Psoas muscle (tissue), 8 donors: ENCODE data around the gene ABCE1. TPM values are rescaled to one million over a fixed set of nuclear protein-coding genes. Genes with fewer than 3 reads are reported as not detected.

Experiments used
- ATAC-seq, 4 donors: fragments of 200-7000 bp; cut with Tn5 transposase; one replicate each; pipeline ENCODE4 v1.9.1; 2020; ENCODE audit warnings: moderate library complexity in 3 of 4, mild to moderate bottlenecking in 2 of 4
- DNase-seq, 2 donors: peaks; one replicate each; pipeline ENCODE4 v3.0.0-alpha.2; 2020
- H3K27ac ChIP-seq: fragments of 200-600 bp; one replicate; pipeline ENCODE4 v1.8.0; 2022
- H3K27me3 ChIP-seq, 3 donors: fragments of 200-600 bp in 1 of 3; one replicate each; pipeline versions ENCODE4 v1.6.1 to v1.8.0; 2013 to 2022; ENCODE audit warnings: low read length in 2 of 3, mild to moderate bottlenecking in 2 of 3, moderate library complexity in 1 of 3; ENCODE audit not compliant: insufficient read depth in 3 of 3
- H3K36me3 ChIP-seq, 2 donors: fragments of 200-600 bp in 1 of 2; one replicate each; pipeline versions ENCODE4 v1.6.1 to v1.8.0; 2013 to 2022; ENCODE audit warnings: low read depth in 1 of 2, mild to moderate bottlenecking in 1 of 2, moderate library complexity in 1 of 2; ENCODE audit not compliant: insufficient read depth in 1 of 2
- H3K4me1 ChIP-seq: fragments of 200-600 bp; one replicate; pipeline ENCODE4 v1.8.0; 2022
- H3K4me3 ChIP-seq: fragments of 200-600 bp; one replicate; pipeline ENCODE4 v1.8.0; 2022; ENCODE audit warnings: mild to moderate bottlenecking
- H3K9me3 ChIP-seq: fragments of 200-600 bp; one replicate; pipeline ENCODE4 v1.8.0; 2022
- WGBS, 3 donors: extraction: QIAGEN DNeasy Blood & Tissue Kit; methylation state at CpG; one replicate each; pipeline versions ENCODE4 v1.1.6 to v1.1.7; 2013; 5-methylcytosine and 5-hydroxymethylcytosine counted together
- intact Hi-C, 2 donors: fragments of 100-400 bp; cut with DNase I; formaldehyde crosslinking; loops; one replicate each; pipeline versions ENCODE4 v1.11.0 to v1.14.2; 2022
- polyA plus RNA-seq, 3 donors: library from polyadenylated mRNA; stranded (reverse); fragments of 200-250 nt; gene quantifications; one replicate each; pipeline ENCODE4 v1.2.3, GENCODE V29; 2013
- total RNA-seq, 4 donors: library from RNA; stranded (reverse); fragmentation: NEBNext Ultra II Directional in 2 of 4; extraction: Animal tissue kit (Norgen Biotek cat#: 25700) in 2 of 4; gene quantifications; one replicate each; pipeline versions ENCODE4 v1.2.1 to v1.2.4, GENCODE V29; 2021 to 2023
- TF ChIP-seq, protein P1 (sequence below): fragments of 200-600 bp; IDR thresholded peaks from one replicate; pipeline ENCODE4 v1.8.0; 2022; ENCODE audit warnings: antibody characterized with exemption
- donor health status: healthy with polysubstance abuse.
- donor health status: DM: no; HTN: no; CAD: no; lungs with moderate emphysema.
- donor health status: Bipolar disorder and iron deficiency.
- donor health status: healthy.
- donor health status: DM: yes; HTN: yes; CAD: no.
- donor health status: DM: no; HTN: no; CAD: no.
- donor health status: DM: no; HTN: no; CAD: no.
- donor health status: DM: yes; HTN: yes; CAD: no.

ABCE1 gene
- total and polyA plus RNA-seq, 7 donors, result 25.9 to 75.0 (median 58.8) TPM

GRCh38 chr4:145056325-145057130 is 41.6 kb upstream of the ABCE1 start:
- Histone ChIP-seq H3K27me3 (no peaks in the 10 kb centered on the region), H3K36me3 (no peaks in the 10 kb centered on the region), H3K9me3 (no peaks in the 10 kb centered on the region), H3K27ac (no peak overlapping the region), H3K4me3 (no peak overlapping the region), H3K4me1 (no peaks in the 10 kb centered on the region)
- no peak for ATAC-seq
- WGBS, 3 donors, result 96 to 98% (median 96%) methylated on average over 6 of the region's 6 CpGs
- DNase-seq, result no peak
- TF ChIP-seq, protein P1, sequence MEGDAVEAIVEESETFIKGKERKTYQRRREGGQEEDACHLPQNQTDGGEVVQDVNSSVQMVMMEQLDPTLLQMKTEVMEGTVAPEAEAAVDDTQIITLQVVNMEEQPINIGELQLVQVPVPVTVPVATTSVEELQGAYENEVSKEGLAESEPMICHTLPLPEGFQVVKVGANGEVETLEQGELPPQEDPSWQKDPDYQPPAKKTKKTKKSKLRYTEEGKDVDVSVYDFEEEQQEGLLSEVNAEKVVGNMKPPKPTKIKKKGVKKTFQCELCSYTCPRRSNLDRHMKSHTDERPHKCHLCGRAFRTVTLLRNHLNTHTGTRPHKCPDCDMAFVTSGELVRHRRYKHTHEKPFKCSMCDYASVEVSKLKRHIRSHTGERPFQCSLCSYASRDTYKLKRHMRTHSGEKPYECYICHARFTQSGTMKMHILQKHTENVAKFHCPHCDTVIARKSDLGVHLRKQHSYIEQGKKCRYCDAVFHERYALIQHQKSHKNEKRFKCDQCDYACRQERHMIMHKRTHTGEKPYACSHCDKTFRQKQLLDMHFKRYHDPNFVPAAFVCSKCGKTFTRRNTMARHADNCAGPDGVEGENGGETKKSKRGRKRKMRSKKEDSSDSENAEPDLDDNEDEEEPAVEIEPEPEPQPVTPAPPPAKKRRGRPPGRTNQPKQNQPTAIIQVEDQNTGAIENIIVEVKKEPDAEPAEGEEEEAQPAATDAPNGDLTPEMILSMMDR, result no peak
- intact Hi-C loops, result no loop called here

DNA sequence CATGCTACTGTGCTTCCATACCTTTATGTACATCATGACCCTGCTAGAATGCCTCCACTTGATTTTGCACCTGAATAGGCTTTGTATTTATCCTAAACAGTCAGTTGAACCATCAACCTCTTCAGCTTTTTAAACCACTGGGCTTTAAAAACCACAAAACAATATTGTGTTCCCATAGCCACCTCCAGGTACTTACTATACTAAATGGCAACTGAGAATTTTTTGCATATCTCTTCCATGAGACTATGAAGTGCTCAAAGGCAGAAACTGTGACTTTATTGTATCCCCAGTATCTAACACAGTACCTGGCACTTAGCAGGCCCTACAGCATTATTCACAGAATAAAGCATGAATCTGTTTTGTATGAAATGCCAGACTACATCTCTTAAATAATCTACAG is 39.9 kb upstream of the ABCE1 start:
- H3K4me1 ChIP-seq, result no peaks in the 10 kb centered on the region
- no peak overlapping the region for H3K27ac ChIP-seq
- TF ChIP-seq, protein P1, result no peak
- no peaks in the 10 kb centered on the region for H3K36me3 ChIP-seq
- no peaks in the 10 kb centered on the region for H3K27me3 ChIP-seq
- no peaks in the 10 kb centered on the region for H3K9me3 ChIP-seq
- intact Hi-C loops, result no loop called here
- no peak for DNase-seq
- no peak for ATAC-seq
- H3K4me3 ChIP-seq, result no peak overlapping the region

GRCh38 chr4:145061318-145061920 is 36.7 kb upstream of the ABCE1 start:
- DNase-seq (no peak), ATAC-seq (peak in 3 of 4 donors; percentile 44 to 80 (median 66))
- intact Hi-C loops, result loop anchor here in 1 of 2 donors (10.0 kb wide), 1 partner anchor 887 kb away; no protein-coding TSS in a partner anchor
- no peak overlapping the region for H3K27ac ChIP-seq
- WGBS, 3 donors, result 50 to 63% (median 60%) methylated on average over 6 of the region's 6 CpGs
- H3K36me3 ChIP-seq, result no peaks in the 10 kb centered on the region
- no peaks in the 10 kb centered on the region for H3K4me1 ChIP-seq
- TF ChIP-seq, protein P1, result peak; percentile 62
- no peaks in the 10 kb centered on the region for H3K27me3 ChIP-seq
- no peaks in the 10 kb centered on the region for H3K9me3 ChIP-seq
- H3K4me3 ChIP-seq, result no peak overlapping the region

- intact Hi-C loops, result loop anchor here (5.0 to 10.0 kb wide), 2 partner anchors 891 to 894 kb away; no protein-coding TSS in a partner anchor
- no peak for DNase-seq
- Histone ChIP-seq H3K4me1 (no peaks in the 10 kb centered on the region), H3K27ac (no peak overlapping the region), H3K27me3 (no peaks in the 10 kb centered on the region), H3K4me3 (no peak overlapping the region), H3K9me3 (no peaks in the 10 kb centered on the region), H3K36me3 (no peaks in the 10 kb centered on the region)
- no peak for ATAC-seq
- TF ChIP-seq, protein P1, result no peak
- 54 to 65% (median 64%) methylated on average over 2 of the region's 2 CpGs for WGBS, 3 donors
Measured at GRCh38 chr4:145066063-145066501, 32.0 kb upstream of the ABCE1 start.
